Measurements from ENCODE around the gene PIGU. TPM values are rescaled to one million over a fixed set of nuclear protein-coding genes. Genes with fewer than 3 reads are reported as not detected.

The PIGU gene
- total RNA-seq, 1 experiment from 2014 or later: 32.8 TPM

GRCh38 chr20:34600892-34601653 lies 75.8 kb downstream of the PIGU start:
- H4K91ac ChIP-seq (ENCODE audit: insufficient read length, low read depth, low read length): no peak overlapping the region
- H2BK20ac ChIP-seq (ENCODE audit: low read depth, low read length, poor library complexity, severe bottlenecking): no peak overlapping the region
- H2BK120ac ChIP-seq (ENCODE audit: low read depth, low read length, poor library complexity, severe bottlenecking): no peak overlapping the region
- Mint-ChIP-seq H3K27me3 (ENCODE audit: low read depth) (no peaks in the 10 kb centered on the region), H3K9me3 (no peaks in the 10 kb centered on the region), H3K27ac (no peak overlapping the region), H3K4me3 (no peak overlapping the region), H3K4me1 (no peaks in the 10 kb centered on the region), H3K36me3 (ENCODE audit: insufficient read depth in 1 of 3, low read depth in 3 of 3) (peaks cover 0 to 4% (median 0%) of the 10 kb centered on the region in 3 experiments; a peak in 1 of 7 replicates)
- no peak overlapping the region for H2BK12ac ChIP-seq (ENCODE audit: insufficient read length, low read depth, low read length)
- H4K8ac ChIP-seq (replicated peaks; ENCODE audit: insufficient read length, low read depth, low read length): no peak overlapping the region
- no peak overlapping the region for H3K18ac ChIP-seq (ENCODE audit: insufficient read length, low read depth, low read length)
- no peak overlapping the region for H2AK5ac ChIP-seq (ENCODE audit: insufficient read length, low read length)
- WGBS (ENCODE audit: extremely low coverage, insufficient read length, low lambda C conversion rate): no CpG with 5 or more reads among the region's 9 CpGs
- H4K20me1 ChIP-seq (ENCODE audit: control insufficient read depth, insufficient read depth, insufficient read length): no peaks in the 10 kb centered on the region
- H3K9me3 ChIP-seq (ENCODE audit: control insufficient read depth, low read depth, low read length): no peaks in the 10 kb centered on the region
- H3T11ph ChIP-seq (ENCODE audit: low read length): no peak overlapping the region
- H3K27ac ChIP-seq (ENCODE audit: insufficient read length, low read depth, low read length): no peak overlapping the region
- no peak overlapping the region for H3K4ac ChIP-seq (ENCODE audit: low read depth, low read length)
- no peak overlapping the region for H2BK5ac ChIP-seq (ENCODE audit: insufficient read length, low read length)
- no peaks in the 10 kb centered on the region for H3K79me1 ChIP-seq (ENCODE audit: insufficient read depth, low read depth, low read length, poor library complexity, severe bottlenecking)
- TF ChIP-seq, protein P1, sequence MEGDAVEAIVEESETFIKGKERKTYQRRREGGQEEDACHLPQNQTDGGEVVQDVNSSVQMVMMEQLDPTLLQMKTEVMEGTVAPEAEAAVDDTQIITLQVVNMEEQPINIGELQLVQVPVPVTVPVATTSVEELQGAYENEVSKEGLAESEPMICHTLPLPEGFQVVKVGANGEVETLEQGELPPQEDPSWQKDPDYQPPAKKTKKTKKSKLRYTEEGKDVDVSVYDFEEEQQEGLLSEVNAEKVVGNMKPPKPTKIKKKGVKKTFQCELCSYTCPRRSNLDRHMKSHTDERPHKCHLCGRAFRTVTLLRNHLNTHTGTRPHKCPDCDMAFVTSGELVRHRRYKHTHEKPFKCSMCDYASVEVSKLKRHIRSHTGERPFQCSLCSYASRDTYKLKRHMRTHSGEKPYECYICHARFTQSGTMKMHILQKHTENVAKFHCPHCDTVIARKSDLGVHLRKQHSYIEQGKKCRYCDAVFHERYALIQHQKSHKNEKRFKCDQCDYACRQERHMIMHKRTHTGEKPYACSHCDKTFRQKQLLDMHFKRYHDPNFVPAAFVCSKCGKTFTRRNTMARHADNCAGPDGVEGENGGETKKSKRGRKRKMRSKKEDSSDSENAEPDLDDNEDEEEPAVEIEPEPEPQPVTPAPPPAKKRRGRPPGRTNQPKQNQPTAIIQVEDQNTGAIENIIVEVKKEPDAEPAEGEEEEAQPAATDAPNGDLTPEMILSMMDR (conservative IDR thresholded peaks at IDR 0.05): no peak
- H3K9ac ChIP-seq (ENCODE audit: extremely low read depth, insufficient read length, low read length): no peak overlapping the region
- H3K4me2 ChIP-seq (ENCODE audit: insufficient read depth, insufficient read length, low read length): no peak overlapping the region
- no peak overlapping the region for H2AFZ ChIP-seq (ENCODE audit: low read length)
- no peak overlapping the region for H3K56ac ChIP-seq (ENCODE audit: insufficient read length, low read depth, low read length)
- no peaks in the 10 kb centered on the region for H3K27me3 ChIP-seq (ENCODE audit: insufficient read depth, low read length)
- H3K23ac ChIP-seq (ENCODE audit: insufficient read length, low read depth, low read length): no peak overlapping the region
- no peaks in the 10 kb centered on the region for H3K4me1 ChIP-seq (ENCODE audit: insufficient read depth, low read length)
- no peak overlapping the region for H4K5ac ChIP-seq (ENCODE audit: insufficient read length, low read depth, low read length)
- no peak for DNase-seq
- H3K14ac ChIP-seq (ENCODE audit: insufficient read depth, low read length): no peak overlapping the region
- no peaks in the 10 kb centered on the region for H3K79me2 ChIP-seq (ENCODE audit: insufficient read depth, low read length)
- no peaks in the 10 kb centered on the region for H3K23me2 ChIP-seq (ENCODE audit: insufficient read length, low read depth, low read length, poor library complexity, severe bottlenecking)
- H2BK15ac ChIP-seq (ENCODE audit: low read depth, low read length): no peak overlapping the region
